HCT116 (cell line): ENCODE measurements around the gene IGSF11. TPM values are rescaled to one million over a fixed set of nuclear protein-coding genes. Genes with fewer than 3 reads are reported as not detected.

Experiments
- ATAC-seq: fragments of 200-7000 bp; cut with Tn5 transposase; 2 replicates; pipeline ENCODE4 v1.9.1; 2020; ENCODE audit warnings: mild to moderate bottlenecking, moderate library complexity
- BruUV-seq: library from RNA; stranded (reverse); fragments of 400-500 nt; replicated peaks from 2 replicates; lab custom pipeline; 2021; lab: Mats Ljungman, UMichigan
- CTCF ChIA-PET: fragments of 300-600 bp; sonication (Branson Sonifier 250); formaldehyde crosslinking; loops from one replicate; lab custom pipeline; 2021; ENCODE audit warnings: antibody characterized with exemption; lab: Charles Lee
- POLR2A ChIA-PET: fragments of 300-600, 350-600 bp; sonication (Branson Sonifier 250); formaldehyde crosslinking; loops from one replicate; lab custom pipeline; 2021; ENCODE audit warnings: antibody characterized with exemption; lab: Charles Lee
- RAD21 ChIA-PET, 2 experiments: fragments of 300-600 bp; sonication (Branson Sonifier 250); formaldehyde crosslinking; loops; one replicate each; lab custom pipeline; 2023; ENCODE audit warnings: low total read pairs in 2 of 2; ENCODE audit not compliant: uncharacterized antibody in 2 of 2, unreplicated experiment in 2 of 2, low non-redundant PET in 1 of 2; lab: Charles Lee
- DNase-seq: peaks from one replicate; pipeline ENCODE4 v3.0.0-alpha.2; 2010; ENCODE audit warnings: low read depth, low spot score
- H2AFZ ChIP-seq: fragments of 200-600 bp; shearing (Covaris generic), sonication (generic); 2 replicates; pipeline ENCODE4 v1.6.1; 2017; ENCODE audit warnings: low read depth, mixed run types, mixed read lengths, antibody characterized with exemption, low read length; ENCODE audit not compliant: poor library complexity, severe bottlenecking
- H3K27ac ChIP-seq: 2 replicates; pipeline ENCODE4 v1.5.1; 2012; ENCODE audit warnings: low read depth, low read length
- H3K27me3 ChIP-seq: fragments of 200-600 bp; sonication (generic); 2 replicates; pipeline ENCODE4 v1.6.1; 2016; ENCODE audit warnings: mixed run types, low read length, mixed read lengths; ENCODE audit not compliant: insufficient read depth
- H3K36me3 ChIP-seq, 2 experiments: fragments of 200-500 bp in 1 of 2; fragments of 200-600 bp in 1 of 2; sonication (Bioruptor generic) in 1 of 2; sonication (generic) in 1 of 2; 2 replicates each; pipeline versions ENCODE4 v1.5.1 to v1.6.1; 2014 to 2016; ENCODE audit warnings: low read length in 2 of 2, inconsistent platforms in 1 of 2, mixed read lengths in 1 of 2, mixed run types in 1 of 2; ENCODE audit not compliant: insufficient read depth in 2 of 2, control insufficient read depth in 1 of 2
- H3K4me1 ChIP-seq, 2 experiments: fragments of 200-600 bp in 1 of 2; sonication (generic) in 1 of 2; 2 replicates each; pipeline versions ENCODE4 v1.5.1 to v1.6.1; 2012 to 2017; ENCODE audit warnings: low read length in 2 of 2, inconsistent platforms in 1 of 2, mild to moderate bottlenecking in 1 of 2, mixed read lengths in 1 of 2, mixed run types in 1 of 2, moderate library complexity in 1 of 2; ENCODE audit not compliant: insufficient read depth in 2 of 2, control insufficient read depth in 1 of 2
- H3K4me2 ChIP-seq: fragments of 200-600 bp; sonication (generic); 2 replicates; pipeline ENCODE4 v1.6.1; 2017; ENCODE audit warnings: mixed run types, low read length, mixed read lengths
- H3K4me3 ChIP-seq, 2 experiments: fragments of 200-600 bp in 1 of 2; sonication (generic) in 1 of 2; replicated peaks in 1 of 2; 2 replicates each; pipeline ENCODE4 v1.5.1; 2011 to 2016; ENCODE audit warnings: low read length in 2 of 2, control low read depth in 1 of 2, low read depth in 1 of 2, mild to moderate bottlenecking in 1 of 2, mixed read lengths in 1 of 2, mixed run types in 1 of 2
- H3K79me2 ChIP-seq: fragments of 200-600 bp; sonication (generic); 2 replicates; pipeline ENCODE4 v1.6.1; 2017; ENCODE audit warnings: mild to moderate bottlenecking, mixed run types, low read length, moderate library complexity, mixed read lengths; ENCODE audit not compliant: insufficient read depth
- H3K9ac ChIP-seq: fragments of 200-600 bp; sonication (generic); 2 replicates; pipeline ENCODE4 v1.6.1; 2016; ENCODE audit warnings: low read length, mixed read lengths
- H3K9me2 ChIP-seq: fragments of 200-600 bp; sonication (generic), shearing (Covaris generic); 2 replicates; pipeline ENCODE4 v1.6.1; 2017; ENCODE audit warnings: mixed run types, mild to moderate bottlenecking, moderate library complexity; ENCODE audit not compliant: insufficient read depth
- H3K9me3 ChIP-seq, 2 experiments: fragments of 200-500 bp in 1 of 2; fragments of 200-600 bp in 1 of 2; sonication (Bioruptor generic) in 1 of 2; sonication (generic) in 1 of 2; 2 replicates each; pipeline ENCODE4 v1.6.1; 2014 to 2017; ENCODE audit warnings: low read length in 2 of 2, mixed read lengths in 2 of 2, inconsistent platforms in 1 of 2, low read depth in 1 of 2, mild to moderate bottlenecking in 1 of 2, mixed run types in 1 of 2, moderate library complexity in 1 of 2; ENCODE audit not compliant: control insufficient read depth in 1 of 2, insufficient read depth in 1 of 2
- H4K20me1 ChIP-seq: fragments of 200-600 bp; sonication (generic), shearing (Covaris generic); 2 replicates; pipeline ENCODE4 v1.6.1; 2017; ENCODE audit warnings: mixed run types, mild to moderate bottlenecking, moderate library complexity; ENCODE audit not compliant: insufficient read depth
- CTCF ChIP-seq, 3 experiments: fragments of 200-600 bp in 1 of 3; sonication (generic) in 1 of 3; IDR thresholded peaks in 2 of 3; conservative IDR thresholded peaks in 1 of 3; 2 replicates each; pipeline ENCODE4 v1.5.1; 2012 to 2017; ENCODE audit warnings: low read depth in 2 of 3, low read length in 2 of 3, antibody characterized with exemption in 1 of 3, borderline replicate concordance in 1 of 3, control low read depth in 1 of 3, mild to moderate bottlenecking in 1 of 3, mixed read lengths in 1 of 3, mixed run types in 1 of 3, moderate library complexity in 1 of 3; ENCODE audit not compliant: insufficient read depth in 1 of 3
- EGR1 ChIP-seq: IDR thresholded peaks from 2 replicates; pipeline ENCODE4 v1.6.1; 2012; ENCODE audit warnings: low read depth
- EZH2phosphoT487 ChIP-seq: fragments of 200-600 bp; IDR thresholded peaks from 2 replicates; pipeline ENCODE4 v1.6.1; 2018; ENCODE audit warnings: antibody characterized with exemption, borderline replicate concordance
- FOSL1 ChIP-seq: IDR thresholded peaks from 2 replicates; pipeline ENCODE4 v1.6.1; 2012; ENCODE audit warnings: low read depth
- MAX ChIP-seq: IDR thresholded peaks from 2 replicates; pipeline ENCODE4 v1.6.1; 2012
- POLR2A ChIP-seq: IDR thresholded peaks from 2 replicates; pipeline ENCODE4 v1.7.0; 2011; ENCODE audit warnings: borderline replicate concordance; ENCODE audit not compliant: insufficient read depth, insufficient read length; ENCODE audit errors: extremely low read depth
- POLR2AphosphoS5 ChIP-seq: IDR thresholded peaks from 2 replicates; pipeline ENCODE4 v1.6.1; 2011; ENCODE audit warnings: mild to moderate bottlenecking, low read depth, low read length, moderate library complexity
- RAD21 ChIP-seq: IDR thresholded peaks from 2 replicates; pipeline ENCODE4 v1.6.1; 2012; ENCODE audit warnings: low read depth, mild to moderate bottlenecking
- REST ChIP-seq: IDR thresholded peaks from 2 replicates; pipeline ENCODE4 v1.6.1; 2012; ENCODE audit warnings: low read depth
- SIN3A ChIP-seq: IDR thresholded peaks from 2 replicates; pipeline ENCODE4 v1.6.1; 2012; ENCODE audit warnings: low read depth
- TCF7L2 ChIP-seq: IDR thresholded peaks from 2 replicates; pipeline ENCODE4 v1.7.0; 2011; ENCODE audit warnings: borderline replicate concordance, inconsistent platforms; ENCODE audit not compliant: insufficient read depth, insufficient read length; ENCODE audit errors: extremely low read depth
- YY1 ChIP-seq: IDR thresholded peaks from 2 replicates; pipeline ENCODE4 v1.6.1; 2011; ENCODE audit warnings: low read length, low read depth, moderate library complexity, mild to moderate bottlenecking; ENCODE audit not compliant: insufficient replicate concordance; ENCODE audit errors: extremely low read depth
- ZBTB33 ChIP-seq: IDR thresholded peaks from 2 replicates; pipeline ENCODE4 v1.6.1; 2011; ENCODE audit warnings: mild to moderate bottlenecking, low read length, moderate library complexity; ENCODE audit not compliant: insufficient replicate concordance; ENCODE audit errors: extremely low read depth
- ZFX ChIP-seq: fragments of 450-650 bp; IDR thresholded peaks from 2 replicates; pipeline ENCODE4 v1.6.1; 2017
- ZNF274 ChIP-seq: fragments of 200-500 bp; sonication (Bioruptor generic); IDR thresholded peaks from 2 replicates; pipeline ENCODE4 v1.6.1; 2014; ENCODE audit warnings: mild to moderate bottlenecking, low read depth, low read length, inconsistent platforms
- intact Hi-C: fragments of 100-400 bp; cut with micrococcal nuclease; formaldehyde crosslinking; loops from 2 replicates; pipeline ENCODE4 v1.10.0; 2022
- total RNA-seq: library from RNA; stranded (reverse); gene quantifications from one replicate; pipeline ENCODE4 v1.2.1, GENCODE V29; 2021; ENCODE audit not compliant: unreplicated experiment

The IGSF11 gene
- total RNA-seq, 1 experiment from 2014 or later, result not detected

- TF ChIP-seq CTCF (IDR thresholded peaks at IDR 0.05 in 2 of 3, conservative IDR thresholded peaks at IDR 0.05 in 1 of 3; ENCODE audit: borderline replicate concordance in 1 of 3, insufficient read depth in 1 of 3, low read depth in 2 of 3, low read length in 2 of 3) (no peak), RAD21 (no peak), EZH2phosphoT487 (no peak)
Measured at GRCh38 chr3:119019767-119020518, 14.7 kb downstream of the IGSF11 start (continued).

- Histone ChIP-seq H3K79me2 (no peaks in the 10 kb centered on the region), H3K9me3 (no peaks in the 10 kb centered on the region), H3K9me2 (no peaks in the 10 kb centered on the region), H3K4me1 (no peaks in the 10 kb centered on the region), H3K27me3 (peaks cover 81% of the 10 kb centered on the region), H3K4me2 (no peak overlapping the region), H2AFZ (no peak overlapping the region), H3K9ac (no peak overlapping the region), H4K20me1 (no peaks in the 10 kb centered on the region), H3K4me3 (no peak overlapping the region), H3K36me3 (no peaks in the 10 kb centered on the region), H3K27ac (no peak overlapping the region)
- DNase-seq, result no peak
- POLR2A ChIA-PET, result no interaction called here
- no TSS peak for BruUV-seq
- ATAC-seq, result no peak
- intact Hi-C loops, result no loop called here
- CTCF ChIA-PET, result no interaction called here
- RAD21 ChIA-PET, result no interaction called here
- TF ChIP-seq EGR1 (no peak), REST (no peak), ZNF274 (no peak), ZBTB33 (no peak), TCF7L2 (no peak), POLR2AphosphoS5 (no peak), FOSL1 (no peak), SIN3A (no peak), ZFX (no peak), EZH2phosphoT487 (no peak), MAX (no peak), POLR2A (no peak), YY1 (no peak)
Measured at GRCh38 chr3:119018690-119019463, 15.8 kb downstream of the IGSF11 start.
